C4-2B (cell line): ENCODE measurements around the gene TRIO.

Experiments
- CTCF ChIP-seq: fragments of 450-650 bp; conservative IDR thresholded peaks from 2 replicates; pipeline ENCODE4 v1.5.1; 2017; ENCODE audit warnings: mild to moderate bottlenecking
- ZFX ChIP-seq: fragments of 450-650 bp; IDR thresholded peaks from 2 replicates; pipeline ENCODE4 v1.6.1; 2017

GRCh38 chr5:14436801-14437542 is 293.8 kb downstream of the TRIO start:
- TF ChIP-seq CTCF (no peak), ZFX (no peak)
